NK-92 (cell line): ENCODE measurements around the gene VAV2.

Experiments used
- DNase-seq: peaks from one replicate; lab custom pipeline; 2025; ENCODE audit not compliant: unreplicated experiment; lab: John Stamatoyannopoulos, UW

VAV2 gene

GRCh38 chr9:133737071-133737773 is 254.9 kb downstream of the VAV2 start:
- no peak for DNase-seq

- no peak for DNase-seq
Measured at GRCh38 chr9:133735931-133736330, 256.2 kb downstream of the VAV2 start.

- no peak for DNase-seq
Measured at GRCh38 chr9:133735415-133735775, 256.7 kb downstream of the VAV2 start.

GRCh38 chr9:133734590-133735414 is 257.3 kb downstream of the VAV2 start:
- DNase-seq: no peak

- no peak for DNase-seq
Measured at GRCh38 chr9:133733796-133734533, 258.2 kb downstream of the VAV2 start.

- no peak for DNase-seq
Measured at GRCh38 chr9:133733421-133733795, 258.7 kb downstream of the VAV2 start.

GRCh38 chr9:133732639-133733408 is 259.3 kb downstream of the VAV2 start:
- DNase-seq: no peak

GRCh38 chr9:133731876-133732638 is 260.1 kb downstream of the VAV2 start:
- DNase-seq: no peak

GRCh38 chr9:133730994-133731715 is 261.0 kb downstream of the VAV2 start:
- DNase-seq: no peak

GRCh38 chr9:133729617-133730281 is 262.4 kb downstream of the VAV2 start:
- DNase-seq: no peak

- no peak for DNase-seq
Measured at GRCh38 chr9:133728856-133729616, 263.1 kb downstream of the VAV2 start.

- no peak for DNase-seq
Measured at GRCh38 chr9:133727876-133728441, 264.2 kb downstream of the VAV2 start.

- DNase-seq: no peak
Measured at GRCh38 chr9:133727277-133727875, 264.7 kb downstream of the VAV2 start.

- no peak for DNase-seq
Measured at GRCh38 chr9:133726401-133727276, 265.5 kb downstream of the VAV2 start.

- no peak for DNase-seq
Measured at GRCh38 chr9:133725886-133726285, 266.2 kb downstream of the VAV2 start.

- DNase-seq: no peak
Measured at GRCh38 chr9:133718563-133719315, 273.4 kb downstream of the VAV2 start.
